Mammary epithelial cell (primary cell): ENCODE measurements around the gene GIMAP1.

Source experiments
- CTCF ChIP-seq, 2 donors: IDR thresholded peaks in 1 of 2; conservative IDR thresholded peaks in 1 of 2; 2 replicates each; pipeline ENCODE4 v1.5.1; 2011 to 2012; ENCODE audit warnings: inconsistent platforms in 2 of 2, low read length in 2 of 2, mild to moderate bottlenecking in 2 of 2, control low read depth in 1 of 2, low read depth in 1 of 2; ENCODE audit not compliant: insufficient read depth in 1 of 2; ENCODE audit errors: extremely low read depth in 1 of 2
- EZH2 ChIP-seq: IDR thresholded peaks from 2 replicates; pipeline ENCODE4 v1.6.1; 2012; ENCODE audit warnings: low read length, inconsistent platforms, borderline replicate concordance

- TF ChIP-seq CTCF (conservative IDR thresholded peaks at IDR 0.05 in 1 of 2, IDR thresholded peaks at IDR 0.05 in 1 of 2; ENCODE audit: extremely low read depth in 1 of 2, insufficient read depth in 1 of 2, low read depth in 1 of 2, low read length in 2 of 2): peak in 1 of 2 donors; percentile 58
- no peak for TF ChIP-seq EZH2
Measured at GRCh38 chr7:150756858-150757257, 40.4 kb downstream of the GIMAP1 start.
